SH-SY5Y (cell line): Measurements from ENCODE around the gene GABRB3.

Source experiments
- GATA2 ChIP-seq: IDR thresholded peaks from 2 replicates; pipeline ENCODE4 v1.6.1; 2011; ENCODE audit warnings: mild to moderate bottlenecking, low read depth, low read length
- GATA3 ChIP-seq: IDR thresholded peaks from 2 replicates; pipeline ENCODE4 v1.6.1; 2011; ENCODE audit warnings: low read depth, mild to moderate bottlenecking, low read length, moderate library complexity

DNA sequence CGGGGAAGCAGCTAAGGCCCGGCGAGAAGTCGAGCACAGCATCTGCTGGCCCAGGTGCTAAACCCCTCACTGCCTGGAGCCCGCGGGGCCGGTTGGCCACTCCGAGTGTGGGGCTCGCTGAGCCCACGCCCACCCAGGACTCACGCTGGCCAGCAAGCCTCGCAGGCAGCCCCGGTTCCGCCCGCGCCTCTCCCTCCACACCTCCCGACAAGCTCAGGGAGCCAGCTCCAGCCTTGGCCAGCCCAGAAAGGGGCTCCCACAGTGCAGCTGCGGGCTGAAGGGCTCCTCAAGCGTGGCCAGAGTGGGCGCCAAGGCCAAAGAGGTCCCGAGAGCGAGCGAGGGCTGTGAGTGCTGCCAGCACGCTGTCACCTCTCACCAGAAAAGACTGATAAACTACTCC lies 8.9 kb upstream of the GABRB3 start:
- no peak for TF ChIP-seq GATA2
- TF ChIP-seq GATA3: no peak
